ENCODE data around the gene MAP4K4.

The MAP4K4 gene

GRCh38 chr2:101742547-101742946 is 45.0 kb downstream of the MAP4K4 start:
- Histone ChIP-seq H3K9me2 (replicated peaks; ENCODE audit: low read depth, low read length) (no peaks in the 10 kb centered on the region), H2AFZ (ENCODE audit: low read length) (no peak overlapping the region), H3K79me2 (ENCODE audit: insufficient read depth, low read length) (peaks cover 98% of the 10 kb centered on the region), H3K9me3 (ENCODE audit: insufficient read depth, low read depth, low read length) (no peaks in the 10 kb centered on the region), H4K20me1 (ENCODE audit: insufficient read depth, low read length, poor library complexity, severe bottlenecking) (peaks cover 86% of the 10 kb centered on the region), H3K4me3 (ENCODE audit: low read length, poor library complexity, severe bottlenecking) (no peak overlapping the region), H3K36me3 (ENCODE audit: insufficient read depth, low read length) (no peaks in the 10 kb centered on the region), H3F3A (ENCODE audit: low read depth) (no peaks in the 10 kb centered on the region), H3K4me2 (ENCODE audit: low read depth, low read length, poor library complexity, severe bottlenecking) (no peak overlapping the region), H3K9ac (ENCODE audit: low read depth, low read length, poor library complexity, severe bottlenecking) (no peak overlapping the region), H3K27me3 (ENCODE audit: insufficient read depth, low read length, poor library complexity, severe bottlenecking) (no peaks in the 10 kb centered on the region), H3K4me1 (ENCODE audit: insufficient read depth, low read length, poor library complexity, severe bottlenecking) (peaks cover 28% of the 10 kb centered on the region)
- TF ChIP-seq CTCF (conservative IDR thresholded peaks at IDR 0.05; ENCODE audit: low read length): no peak
- TF ChIP-seq EZH2phosphoT487 (IDR thresholded peaks at IDR 0.05; ENCODE audit: borderline replicate concordance): no peak

GRCh38 chr2:101743288-101743687 is 45.8 kb downstream of the MAP4K4 start:
- H3K9me2 ChIP-seq (replicated peaks; ENCODE audit: low read depth, low read length): no peaks in the 10 kb centered on the region
- no peak overlapping the region for H3K9ac ChIP-seq (ENCODE audit: low read depth, low read length, poor library complexity, severe bottlenecking)
- H3K36me3 ChIP-seq (ENCODE audit: insufficient read depth, low read length): no peaks in the 10 kb centered on the region
- H3K9me3 ChIP-seq (ENCODE audit: insufficient read depth, low read depth, low read length): no peaks in the 10 kb centered on the region
- H3K4me2 ChIP-seq (ENCODE audit: low read depth, low read length, poor library complexity, severe bottlenecking): no peak overlapping the region
- H4K20me1 ChIP-seq (ENCODE audit: insufficient read depth, low read length, poor library complexity, severe bottlenecking): peaks cover 87% of the 10 kb centered on the region
- H3K4me3 ChIP-seq (ENCODE audit: low read length, poor library complexity, severe bottlenecking): no peak overlapping the region
- TF ChIP-seq EZH2phosphoT487 (IDR thresholded peaks at IDR 0.05; ENCODE audit: borderline replicate concordance) (no peak), CTCF (conservative IDR thresholded peaks at IDR 0.05; ENCODE audit: low read length) (no peak)
- H3F3A ChIP-seq (ENCODE audit: low read depth): no peaks in the 10 kb centered on the region
- no peaks in the 10 kb centered on the region for H3K27me3 ChIP-seq (ENCODE audit: insufficient read depth, low read length, poor library complexity, severe bottlenecking)
- H3K79me2 ChIP-seq (ENCODE audit: insufficient read depth, low read length): peaks cover 98% of the 10 kb centered on the region
- H3K4me1 ChIP-seq (ENCODE audit: insufficient read depth, low read length, poor library complexity, severe bottlenecking): peaks cover 25% of the 10 kb centered on the region
- H2AFZ ChIP-seq (ENCODE audit: low read length): no peak overlapping the region

- H4K20me1 ChIP-seq (ENCODE audit: insufficient read depth, low read length, poor library complexity, severe bottlenecking): peaks cover 74% of the 10 kb centered on the region
- no peak overlapping the region for H3K4me3 ChIP-seq (ENCODE audit: low read length, poor library complexity, severe bottlenecking)
- H2AFZ ChIP-seq (ENCODE audit: low read length): no peak overlapping the region
- no peaks in the 10 kb centered on the region for H3K36me3 ChIP-seq (ENCODE audit: insufficient read depth, low read length)
- peaks cover 85% of the 10 kb centered on the region for H3K79me2 ChIP-seq (ENCODE audit: insufficient read depth, low read length)
- H3K9me2 ChIP-seq (replicated peaks; ENCODE audit: low read depth, low read length): no peaks in the 10 kb centered on the region
- peaks cover 23% of the 10 kb centered on the region for H3K4me1 ChIP-seq (ENCODE audit: insufficient read depth, low read length, poor library complexity, severe bottlenecking)
- no peaks in the 10 kb centered on the region for H3K9me3 ChIP-seq (ENCODE audit: insufficient read depth, low read depth, low read length)
- H3K4me2 ChIP-seq (ENCODE audit: low read depth, low read length, poor library complexity, severe bottlenecking): no peak overlapping the region
- no peaks in the 10 kb centered on the region for H3F3A ChIP-seq (ENCODE audit: low read depth)
- no peaks in the 10 kb centered on the region for H3K27me3 ChIP-seq (ENCODE audit: insufficient read depth, low read length, poor library complexity, severe bottlenecking)
- no peak for TF ChIP-seq CTCF (conservative IDR thresholded peaks at IDR 0.05; ENCODE audit: low read length)
- TF ChIP-seq EZH2phosphoT487 (IDR thresholded peaks at IDR 0.05; ENCODE audit: borderline replicate concordance): no peak
- H3K9ac ChIP-seq (ENCODE audit: low read depth, low read length, poor library complexity, severe bottlenecking): no peak overlapping the region
Observed at GRCh38 chr2:101744832-101745231, 47.3 kb downstream of the MAP4K4 start.
